Erythroblast (primary cell): ENCODE data around the gene YOD1.

Source experiments
- GATA1 ChIP-seq: IDR thresholded peaks from 2 replicates; pipeline ENCODE4 v1.6.1; 2011; ENCODE audit warnings: low read depth, mild to moderate bottlenecking, control low read depth, low read length, moderate library complexity
- POLR2A ChIP-seq: IDR thresholded peaks from 2 replicates; pipeline ENCODE4 v1.6.1; 2011; ENCODE audit warnings: mild to moderate bottlenecking, low read length

DNA sequence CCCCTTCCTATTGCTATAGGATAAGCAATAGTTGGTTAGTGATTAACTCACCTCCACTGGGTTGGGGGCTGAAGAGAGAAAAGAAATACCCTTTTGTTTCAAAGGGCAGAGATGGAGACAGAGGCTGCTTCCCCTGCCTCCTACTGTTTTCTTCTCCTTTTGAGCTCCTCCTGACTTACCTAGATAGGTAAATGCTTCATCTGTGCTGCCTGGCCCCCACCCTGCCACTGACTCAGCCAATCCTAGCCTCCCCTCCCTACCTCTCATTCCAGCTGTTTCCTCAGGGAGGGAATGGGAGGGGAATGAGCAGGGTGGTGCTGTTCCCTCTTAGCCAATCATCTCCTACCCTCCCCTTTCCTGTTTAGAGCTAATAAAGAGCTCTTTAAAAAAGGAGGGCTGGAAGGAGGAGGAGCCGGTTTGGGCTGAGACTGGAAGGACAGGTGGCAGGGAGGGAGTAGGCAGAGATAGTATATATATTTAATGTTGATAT lies 18.4 kb downstream of the YOD1 start, which contains the start of gene C1orf116:
- TF ChIP-seq POLR2A (no peak), GATA1 (no peak)
